Testis (tissue), 2 donors: ENCODE results near the gene NCBP1.

Experiments
- CTCF ChIP-seq, 3 experiments: fragments of 450-650 bp in 2 of 3; fragments of 200-600 bp in 1 of 3; sonication (generic) in 1 of 3; IDR thresholded peaks; one replicate each; pipeline ENCODE4 v1.5.1; 2016 to 2019; ENCODE audit warnings: antibody characterized with exemption in 3 of 3, mild to moderate bottlenecking in 2 of 3, moderate library complexity in 1 of 3
- POLR2A ChIP-seq: fragments of 450-650 bp; IDR thresholded peaks from one replicate; pipeline ENCODE4 v1.6.1; 2017; ENCODE audit warnings: antibody characterized with exemption, mild to moderate bottlenecking, moderate library complexity

- no peak for TF ChIP-seq CTCF (IDR thresholded peaks at IDR 0.05)
- no peak for TF ChIP-seq POLR2A
These were observed 70.7 kb downstream of the NCBP1 start for GRCh38 chr9:97704345-97704677.
